ENCODE results near the gene STK32A.
"Not testable (repeated sequence)": the region's sequence is repeated elsewhere in the genome, so short reads cannot be mapped to it uniquely, and the experiment has no call there.

Gene STK32A

DNA sequence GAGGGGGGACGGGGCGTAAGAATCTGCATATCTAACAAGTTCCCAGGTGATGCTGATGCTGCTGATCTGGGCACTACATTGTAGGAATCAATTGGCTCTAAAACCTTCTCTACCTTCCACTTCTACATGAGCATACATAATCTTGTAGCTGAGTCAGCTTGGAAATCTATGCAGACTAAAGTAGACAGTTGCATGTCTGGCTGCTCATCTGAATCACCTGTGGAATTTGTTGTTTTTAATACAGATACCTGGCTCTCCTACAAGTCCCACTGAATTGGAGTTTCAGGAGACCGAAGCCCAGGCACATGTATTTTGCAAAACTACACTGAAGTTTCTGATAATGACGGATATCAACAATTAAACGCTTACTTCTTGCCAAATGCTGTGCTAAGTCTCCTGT is 113.6 kb downstream of the STK32A start:
- DNase-seq: no peak

DNA sequence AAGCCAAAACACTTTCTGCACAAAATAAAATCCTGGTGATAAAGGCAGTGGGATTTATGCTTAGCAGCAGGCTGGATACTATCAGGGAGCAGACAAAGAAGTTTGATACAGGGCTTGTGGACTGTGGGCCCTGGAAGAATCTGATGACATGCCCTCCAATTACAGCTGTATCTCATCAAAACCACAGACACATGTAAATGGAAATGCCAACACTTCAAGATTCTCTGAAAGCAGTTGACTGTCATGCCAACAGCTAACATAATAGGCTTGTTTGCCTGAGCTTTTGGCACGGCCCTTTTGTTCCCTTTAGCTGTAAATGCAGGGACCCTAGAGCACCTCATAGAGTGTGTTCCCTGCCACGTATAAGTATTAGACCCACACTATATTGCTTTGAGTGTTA is 114.4 kb downstream of the STK32A start:
- DNase-seq: no peak

DNA sequence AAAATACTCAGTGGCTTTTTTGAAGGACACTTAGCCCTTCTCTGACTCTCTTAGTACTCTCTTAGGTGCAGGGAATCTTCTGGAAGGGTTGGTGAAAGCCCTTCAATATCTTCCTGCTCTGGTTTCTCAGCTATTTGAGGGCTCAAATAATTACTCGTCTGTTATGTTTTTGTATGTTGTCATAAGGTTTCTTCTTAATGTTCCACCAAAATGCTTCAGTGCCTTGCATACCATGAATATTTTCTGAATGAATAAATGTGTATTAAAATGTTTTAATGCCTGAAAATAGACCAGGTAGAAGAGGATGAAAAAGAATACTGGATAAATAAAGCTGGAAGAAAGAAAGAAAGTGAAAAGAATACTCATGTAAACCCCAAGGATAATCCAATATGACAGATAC is 124.3 kb downstream of the STK32A start:
- DNase-seq: no peak

DNA sequence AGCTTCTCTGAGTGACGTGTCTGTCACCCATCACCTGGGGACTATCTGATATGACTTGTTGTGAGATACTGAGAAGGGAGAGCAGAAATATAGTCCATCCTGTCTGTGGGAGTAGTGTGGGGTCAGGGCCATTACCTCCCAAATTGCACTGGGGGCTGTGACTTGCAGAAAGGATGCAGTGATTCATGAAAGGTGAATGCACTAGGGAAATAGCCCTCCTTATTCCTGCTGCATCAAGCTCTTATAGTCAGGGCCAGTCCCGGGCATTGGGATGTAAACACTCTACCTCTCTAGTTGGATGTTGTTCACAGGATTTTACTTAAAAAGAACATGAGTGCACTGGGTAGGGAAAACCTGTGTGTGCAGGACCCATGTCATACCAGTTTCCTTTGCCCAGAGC is 124.8 kb downstream of the STK32A start:
- no peak for DNase-seq

DNA sequence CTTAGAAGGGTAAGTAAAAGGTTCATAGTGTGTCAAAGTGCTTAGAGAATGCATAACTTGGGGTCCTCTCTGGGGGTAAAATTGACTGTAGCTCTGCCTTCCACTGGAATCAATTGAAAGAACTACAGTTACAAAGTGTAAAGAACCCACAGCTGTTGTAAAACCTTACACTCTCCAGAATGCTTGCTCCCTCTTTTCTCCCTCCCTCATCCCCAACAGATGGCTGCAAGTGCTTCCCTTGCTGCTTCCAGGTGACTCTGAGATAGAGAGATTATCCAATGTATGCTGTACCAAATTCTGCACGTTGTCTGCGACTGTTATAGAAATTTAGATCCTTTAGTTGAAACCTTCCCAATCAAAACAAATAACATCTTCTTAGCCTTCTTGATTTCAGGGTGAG is 126.0 kb downstream of the STK32A start:
- no peak for DNase-seq

DNA sequence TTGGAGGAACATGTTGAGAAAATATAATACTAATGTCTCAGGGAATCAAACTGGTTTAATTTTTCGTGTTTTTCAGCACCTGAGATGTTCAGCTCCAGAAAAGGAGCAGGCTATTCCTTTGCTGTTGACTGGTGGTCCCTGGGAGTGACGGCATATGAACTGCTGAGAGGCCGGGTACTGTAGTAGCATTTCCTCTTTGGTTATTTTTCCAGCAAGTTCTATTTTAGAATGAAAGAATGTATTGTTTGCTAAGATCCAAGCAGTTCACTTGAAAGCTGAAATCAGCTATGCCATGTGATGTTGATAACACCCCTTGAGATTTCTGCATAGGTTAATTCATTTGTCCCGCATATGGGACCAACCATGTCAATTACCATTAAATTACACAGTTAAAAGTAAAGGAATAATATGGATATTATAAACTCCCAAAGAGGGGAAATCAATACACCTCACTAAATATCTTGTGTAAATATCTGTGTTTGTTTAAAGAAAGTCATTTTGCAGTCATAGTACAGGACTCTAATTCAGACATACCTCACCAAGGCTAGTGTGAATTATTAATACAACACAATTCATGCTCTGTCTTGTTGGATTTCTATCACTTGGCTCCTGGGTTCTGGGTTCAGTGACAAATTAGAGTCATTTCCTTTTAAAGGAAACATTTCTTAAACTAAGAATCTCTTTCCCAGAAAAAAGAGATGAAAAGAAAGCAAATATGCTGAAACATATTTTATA is 126.8 kb downstream of the STK32A start:
- no peak for DNase-seq

DNA sequence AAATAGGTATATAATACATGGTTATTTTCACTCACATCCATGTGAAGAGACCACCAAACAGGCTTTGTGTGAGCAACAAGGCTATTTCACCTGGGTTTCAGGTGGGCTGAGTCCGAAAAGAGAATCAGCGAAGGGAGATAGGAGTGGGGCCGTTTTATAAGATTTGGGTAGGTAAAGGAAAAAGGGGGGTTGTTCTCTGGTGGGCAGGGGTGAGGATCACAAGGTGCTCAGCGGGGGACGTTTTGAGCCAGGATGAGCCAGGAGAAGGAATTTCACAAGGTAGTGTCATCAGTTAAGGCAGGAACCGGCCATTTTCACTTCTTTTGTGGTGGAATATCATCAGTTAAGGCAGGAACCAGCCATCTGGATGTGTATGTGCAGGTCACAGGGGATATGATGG is 132.6 kb downstream of the STK32A start:
- DNase-seq: not testable (repeated sequence)

DNA sequence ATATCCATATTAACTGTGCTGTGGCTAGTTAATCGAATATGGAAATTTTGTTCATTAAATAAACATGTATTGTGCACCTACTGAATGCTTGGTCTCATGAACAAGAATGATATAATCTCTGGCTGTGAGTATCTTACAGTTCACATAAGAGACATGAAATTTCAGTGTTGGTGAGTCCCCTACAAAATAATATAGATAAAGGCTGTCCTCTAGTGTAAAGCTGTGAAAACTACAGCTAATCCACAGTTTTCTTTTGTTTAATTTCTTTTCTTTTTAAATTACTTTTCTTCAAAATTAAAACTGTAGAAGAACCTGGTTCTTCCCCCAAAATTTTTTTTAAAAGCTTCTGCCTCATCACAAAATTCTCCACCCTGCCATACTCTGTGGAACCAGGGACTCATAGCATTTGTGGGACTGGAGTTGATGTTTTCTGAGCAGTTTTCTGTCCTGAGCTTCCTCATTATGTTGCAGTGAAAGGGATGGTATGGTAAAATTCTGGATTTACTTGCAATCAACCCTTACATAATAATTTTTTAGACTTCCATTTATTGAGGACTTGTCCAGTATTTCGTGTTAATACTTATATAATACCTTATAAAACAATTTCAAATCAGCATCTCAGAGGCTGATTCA is 135.0 kb downstream of the STK32A start:
- DNase-seq: no peak

DNA sequence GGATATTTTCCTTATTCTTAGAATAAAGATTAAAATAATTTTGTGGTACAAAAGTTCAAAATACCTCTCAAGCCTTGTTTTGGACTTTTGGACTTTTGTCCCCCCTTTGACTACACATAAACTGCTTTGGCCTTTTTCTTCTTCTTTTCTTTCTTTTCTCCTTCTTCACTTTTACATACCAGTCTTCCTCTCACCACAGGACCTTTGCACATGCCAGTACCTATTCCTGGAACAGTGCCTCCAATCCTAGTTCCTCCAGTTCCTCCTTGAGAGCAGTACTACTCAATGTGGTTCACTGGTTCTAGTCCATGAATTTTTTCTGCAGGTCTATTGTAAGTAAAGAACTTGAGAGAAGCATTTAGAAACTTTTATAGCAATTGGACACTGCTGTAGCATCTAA is 136.5 kb downstream of the STK32A start:
- no peak for DNase-seq

DNA sequence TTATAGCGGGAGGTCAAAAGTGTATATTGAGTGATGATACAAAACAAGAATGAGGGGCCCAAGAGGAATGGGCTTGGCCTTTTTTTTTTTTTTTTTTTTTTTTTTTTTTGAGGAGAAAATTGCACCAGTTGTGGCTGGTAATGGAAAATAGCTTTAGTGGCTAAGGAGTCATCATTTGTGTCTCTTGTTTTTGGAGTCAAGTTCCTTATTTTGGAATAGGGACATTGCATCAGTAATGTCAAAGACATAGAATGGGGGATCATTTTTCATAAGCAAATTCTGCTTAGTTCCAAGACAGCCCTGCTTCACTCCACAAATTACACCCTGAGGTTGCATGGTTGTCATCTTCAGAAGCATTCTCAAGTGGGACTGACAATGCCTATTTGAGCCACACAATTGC is 137.4 kb downstream of the STK32A start:
- no peak for DNase-seq

DNA sequence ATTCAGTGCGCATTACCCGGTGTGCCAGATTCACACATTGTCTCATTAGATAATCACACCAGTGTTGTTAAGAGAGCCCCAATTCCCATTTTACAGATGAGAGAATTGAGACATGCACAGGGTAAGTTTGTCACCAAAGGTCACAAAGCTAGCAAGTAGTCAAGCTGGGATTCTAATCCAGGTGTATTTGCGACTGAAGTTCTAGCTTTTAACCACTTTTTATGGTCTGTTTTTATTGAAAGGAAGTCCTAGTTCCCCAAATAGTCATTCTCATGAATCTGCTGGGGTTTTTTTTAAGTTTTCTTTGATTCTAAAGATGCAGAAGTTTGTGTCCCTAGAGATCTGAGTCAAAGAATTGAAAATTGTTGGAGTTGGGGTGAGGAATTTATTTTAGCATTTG is 138.5 kb downstream of the STK32A start:
- DNase-seq: no peak

DNA sequence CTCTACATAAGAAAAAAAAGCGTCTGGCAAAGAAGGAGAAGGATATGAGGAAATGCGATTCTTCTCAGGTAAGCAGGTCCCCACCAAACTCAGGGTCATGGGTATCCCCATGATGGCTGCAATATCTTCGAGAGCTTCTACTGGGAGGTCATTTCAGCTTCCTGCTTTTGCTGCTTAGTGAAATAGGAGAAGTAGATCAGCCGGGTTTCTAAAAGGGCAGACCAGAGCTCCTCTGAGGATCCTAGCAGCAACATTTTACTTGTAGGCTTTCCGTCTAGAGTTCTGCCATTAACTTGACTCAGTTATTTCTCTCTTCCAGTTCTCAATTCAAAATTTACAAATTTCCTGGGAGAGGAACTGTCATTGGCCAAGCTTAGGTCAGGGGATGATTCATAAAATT is 140.3 kb downstream of the STK32A start:
- no peak for DNase-seq

DNA sequence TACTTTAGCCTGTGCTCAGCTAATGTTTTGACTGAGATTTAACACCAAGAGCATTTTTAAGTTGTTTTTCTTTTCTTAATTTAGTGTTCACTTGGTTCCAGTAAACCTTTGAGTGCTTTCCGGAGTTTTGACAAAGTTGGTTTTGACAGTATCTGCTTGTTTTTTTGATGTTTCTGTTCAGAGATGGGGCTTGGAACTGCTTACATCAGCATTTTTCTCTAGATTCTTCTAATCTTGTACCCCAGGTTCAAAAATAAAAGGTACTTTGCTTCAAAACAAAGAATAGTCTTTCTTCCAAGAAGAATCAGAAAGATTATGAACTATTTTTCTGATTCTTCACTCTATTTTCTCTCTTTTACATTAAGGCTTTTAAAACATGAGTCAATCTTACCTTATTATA is 142.9 kb downstream of the STK32A start:
- DNase-seq: no peak

DNA sequence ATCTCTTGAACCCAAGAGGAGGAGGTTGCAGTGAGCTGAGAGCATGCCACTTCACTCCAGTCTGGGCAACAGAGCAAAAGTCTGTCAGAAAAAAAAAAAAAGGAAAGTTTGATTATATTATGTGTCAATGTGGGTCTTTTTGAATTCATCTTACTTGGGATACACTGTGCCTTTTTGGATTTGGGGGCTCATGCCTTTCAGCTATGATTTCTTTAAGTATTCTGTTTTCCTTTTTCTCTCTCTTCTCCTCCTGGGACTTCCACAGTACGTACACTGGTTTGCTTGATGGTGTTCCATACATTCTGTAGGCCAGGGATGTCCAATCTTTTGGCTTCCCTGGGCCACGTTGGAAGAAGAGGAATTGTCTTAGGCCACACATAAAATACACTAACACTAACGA is 146.7 kb downstream of the STK32A start:
- no peak for DNase-seq

DNA sequence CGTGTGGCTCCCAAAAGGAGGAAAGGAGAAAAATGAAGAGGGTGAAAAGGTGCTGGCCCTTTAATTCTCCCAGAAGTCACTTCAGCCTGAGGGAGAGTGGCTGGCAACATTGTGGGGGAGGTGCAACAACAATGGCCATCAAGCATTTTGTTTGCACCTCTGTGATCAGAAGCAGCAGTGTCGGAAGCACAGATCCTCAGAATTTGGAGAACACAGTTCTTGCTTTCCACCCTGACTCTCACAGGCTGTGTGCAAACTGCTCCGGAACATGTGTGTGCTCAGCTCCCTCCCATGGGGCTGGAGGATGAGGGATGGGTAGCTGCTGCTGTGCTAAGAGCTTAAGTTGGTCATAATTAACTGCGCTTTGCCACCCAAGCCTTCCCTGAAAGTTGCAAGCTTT is 147.9 kb downstream of the STK32A start:
- DNase-seq: no peak

DNA sequence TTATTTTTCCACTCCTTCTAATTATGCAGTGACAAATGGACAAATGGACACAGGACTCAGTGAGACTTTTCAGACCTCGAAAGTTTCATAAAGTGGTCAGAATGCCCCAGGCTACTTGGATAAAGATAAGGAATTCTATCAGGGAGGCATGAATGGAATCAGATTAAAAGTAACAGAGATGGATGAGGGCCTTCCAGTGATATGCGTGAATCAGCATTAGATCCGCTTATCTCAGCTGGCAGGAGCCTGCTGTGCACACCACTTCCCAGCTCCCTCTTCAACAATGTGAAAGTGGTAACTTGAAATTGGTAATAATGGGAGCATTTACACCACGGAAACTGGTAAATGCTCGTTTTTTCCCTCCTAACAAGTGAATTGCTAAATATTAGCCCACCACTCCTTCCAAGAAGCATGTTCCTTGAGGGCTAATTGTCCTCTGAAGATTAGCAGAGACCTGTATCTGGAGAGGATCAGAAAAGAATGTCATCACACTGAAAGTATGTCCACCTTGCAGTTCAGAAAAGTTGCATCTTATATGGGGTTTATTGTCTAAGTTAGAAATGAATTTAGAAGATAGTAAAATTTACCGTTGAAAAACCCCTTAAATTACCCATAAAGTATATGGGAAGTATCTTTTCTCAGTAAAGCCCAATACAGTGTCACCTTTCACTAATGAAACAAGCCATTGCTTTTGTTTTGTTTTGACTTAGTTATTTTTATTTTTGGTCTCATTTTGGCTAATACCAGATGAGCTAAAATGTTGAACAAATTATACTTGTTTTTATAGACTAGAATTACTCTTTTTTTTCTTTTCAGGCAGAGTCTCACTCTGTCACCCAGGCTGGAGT is 149.7 kb downstream of the STK32A start:
- no peak for DNase-seq

DNA sequence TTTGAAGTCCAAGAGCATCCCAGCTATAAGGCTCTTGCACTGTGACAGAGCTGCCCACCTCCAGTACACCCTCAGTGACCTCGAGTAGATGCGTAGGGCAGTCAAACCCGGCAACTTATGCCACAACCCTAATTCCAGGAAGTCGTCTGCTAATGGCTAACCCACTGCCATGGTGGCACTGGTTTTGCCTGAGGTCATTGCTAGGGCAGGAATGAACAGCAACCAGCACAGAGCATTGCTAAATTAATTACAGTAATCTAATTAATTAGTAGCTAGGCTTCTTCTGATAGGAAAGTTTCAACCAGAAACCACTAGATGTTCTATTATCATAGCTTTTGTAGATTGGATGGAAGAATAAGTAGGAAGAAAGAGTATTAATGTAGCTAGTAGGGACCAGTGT is 152.3 kb downstream of the STK32A start:
- no peak for DNase-seq

DNA sequence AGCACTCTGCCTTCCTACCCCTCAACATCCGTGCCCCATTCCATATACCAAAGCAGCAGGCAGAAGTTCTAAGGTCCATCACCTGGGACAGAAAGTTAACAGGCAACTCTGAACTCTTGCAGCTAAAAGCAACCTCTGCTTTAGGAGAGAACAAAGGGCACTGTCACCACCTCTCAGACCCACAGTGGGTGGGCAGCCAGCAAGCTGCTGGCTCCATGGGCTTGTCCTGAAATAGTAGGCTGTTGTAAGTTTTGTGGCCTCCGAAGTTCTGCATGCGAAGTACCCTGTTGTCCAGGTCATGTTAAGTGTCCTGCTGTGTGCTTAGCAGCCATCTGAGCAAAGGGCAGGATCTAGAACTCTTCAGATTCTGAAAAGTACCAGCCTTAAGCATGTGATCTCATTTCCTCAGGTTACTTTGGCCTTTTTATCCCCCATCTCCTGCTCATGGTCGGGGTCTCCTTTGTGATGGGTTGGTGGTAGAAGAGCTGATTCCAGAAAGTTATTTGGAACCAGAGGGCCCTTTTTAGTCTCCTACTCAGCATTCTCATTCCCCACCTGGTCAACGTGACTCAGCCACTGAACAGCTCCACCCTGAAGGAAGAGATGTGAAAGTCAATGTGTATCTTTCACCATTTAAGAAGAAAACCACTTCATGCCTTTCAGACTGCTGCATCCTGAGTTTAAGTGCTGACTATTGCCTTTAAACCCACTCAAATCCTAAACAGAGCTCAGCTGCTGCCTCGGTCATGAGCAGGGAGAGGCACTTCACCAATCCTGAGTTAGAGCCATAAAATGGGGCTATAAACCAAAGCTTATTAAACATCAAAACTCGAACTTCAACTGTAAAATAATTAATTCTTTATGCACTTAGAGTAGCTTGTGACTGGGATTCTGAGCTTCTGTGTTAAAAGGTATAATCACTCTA is 153.6 kb downstream of the STK32A start:
- no peak for DNase-seq

DNA sequence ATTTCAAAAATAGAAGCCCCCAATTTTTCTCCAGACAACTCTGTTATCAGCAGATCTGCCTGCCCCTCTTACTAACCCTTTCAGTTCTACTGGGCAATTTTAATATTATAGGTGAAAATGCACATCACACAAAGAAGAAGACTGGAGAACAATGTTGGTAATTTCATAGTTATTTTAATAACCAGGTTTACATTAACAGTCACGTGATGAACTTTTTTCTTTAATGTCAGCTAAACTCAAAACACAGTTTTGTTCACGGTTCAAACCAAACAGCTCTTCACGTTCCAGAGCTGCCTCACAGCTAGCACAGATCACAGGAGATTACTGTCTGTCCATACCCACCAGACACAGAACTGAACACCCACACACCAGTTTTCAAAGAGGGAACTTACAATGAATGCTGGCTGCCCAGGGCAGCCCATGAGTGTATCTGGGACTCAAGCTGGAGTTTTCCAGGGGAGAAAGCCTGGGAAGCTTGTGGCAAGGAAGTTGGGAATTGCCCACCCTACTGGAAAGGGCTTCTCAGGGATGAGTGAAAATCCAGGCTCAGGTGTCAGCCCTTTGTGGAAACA is 155.9 kb downstream of the STK32A start:
- no peak for DNase-seq

DNA sequence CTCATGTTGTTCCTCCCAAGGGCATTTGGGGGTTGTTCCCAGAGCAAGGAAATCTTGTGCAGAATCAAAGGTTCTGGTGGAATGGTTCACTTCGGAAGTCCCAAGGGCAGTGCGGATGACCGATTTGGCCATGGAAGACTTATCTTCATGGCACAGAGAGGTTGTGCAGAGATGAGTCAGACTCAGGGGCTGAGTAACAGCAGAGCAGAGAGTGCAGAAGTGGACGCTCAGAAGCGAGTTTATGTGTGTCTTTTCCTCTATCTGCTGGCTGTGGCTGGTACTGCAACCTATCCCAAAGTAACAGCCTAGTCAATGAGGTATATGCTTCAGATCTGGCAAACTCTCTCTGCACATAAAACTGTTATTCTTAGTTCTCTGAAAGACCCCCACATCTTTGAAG is 157.0 kb downstream of the STK32A start:
- no peak for DNase-seq

DNA sequence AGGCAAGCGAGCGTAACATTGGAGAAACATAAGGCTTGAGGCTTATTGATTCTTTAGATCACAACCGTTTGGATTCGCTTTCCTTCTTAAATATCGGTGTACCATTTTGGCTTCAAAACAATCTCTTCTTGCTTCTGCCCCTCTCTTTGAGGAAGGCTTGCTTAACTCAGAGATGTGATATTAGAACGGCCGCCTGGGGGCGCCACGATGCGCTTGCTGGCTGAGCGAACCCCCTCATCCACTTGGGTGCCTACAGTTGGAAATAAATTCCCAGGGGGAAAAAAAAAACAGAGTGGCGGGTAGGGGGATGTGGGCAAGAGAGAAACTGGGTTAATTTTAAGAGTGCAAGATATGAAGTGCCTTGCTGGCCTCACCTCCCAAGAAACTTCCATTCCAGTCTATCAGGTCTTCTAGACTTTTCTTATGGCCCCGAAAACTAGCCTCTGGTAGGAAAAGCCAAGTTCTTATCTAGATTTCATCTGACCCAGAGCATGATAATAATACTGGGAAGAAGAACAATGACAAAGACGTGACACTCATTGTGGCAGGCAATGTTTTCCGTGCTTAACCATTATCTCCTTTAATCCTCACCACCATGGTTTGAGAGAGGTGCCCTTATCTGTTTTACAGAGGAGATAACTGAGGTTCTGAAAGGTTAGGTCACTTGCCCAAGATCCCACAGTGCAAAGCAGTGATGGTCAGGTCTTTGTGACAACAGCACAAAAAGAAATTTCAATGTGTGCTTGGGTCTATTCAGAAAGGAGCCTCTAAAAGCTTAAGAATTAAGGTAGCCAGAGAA is 159.2 kb downstream of the STK32A start:
- no peak for DNase-seq

Measured in CD4-positive, alpha-beta T cell treated with Interleukin-21 for 1 hour (primary cell).